K562 (cell line): Measurements from ENCODE around the gene ANKRD65. TPM values are rescaled to one million over a fixed set of nuclear protein-coding genes. Genes with fewer than 3 reads are reported as not detected.
A peak's percentile ranks its signal among the peaks of the same experiment; 100 is the strongest.

ENCODE experiments used
- CBFA2T3 ChIP-seq: fragments of 450-650 bp; IDR thresholded peaks from 2 replicates; pipeline ENCODE4 v1.6.1; 2017
- CC2D1A ChIP-seq: fragments of 450-650 bp; IDR thresholded peaks from 2 replicates; pipeline ENCODE4 v1.6.1; 2017; ENCODE audit warnings: mild to moderate bottlenecking
- CREBBP ChIP-seq: IDR thresholded peaks from one replicate; pipeline ENCODE4 v1.6.1; 2012; ENCODE audit warnings: low read depth, mild to moderate bottlenecking, control low read depth, inconsistent platforms, low read length
- EP300 ChIP-seq: IDR thresholded peaks from 2 replicates; pipeline ENCODE4 v1.6.1; 2012; ENCODE audit warnings: low read length, improper control_type of control experiment
- FOXM1 ChIP-seq, 2 experiments: fragments of 450-650 bp in 1 of 2; sonication (generic) in 1 of 2; formaldehyde crosslinking in 1 of 2; IDR thresholded peaks; 2 replicates each; pipeline versions ENCODE4 v1.6.1 to v1.9.0; 2017 to 2022; ENCODE audit warnings: low read depth in 2 of 2, mild to moderate bottlenecking in 2 of 2, missing genetic modification reagents in 1 of 2, moderate library complexity in 1 of 2
- FUS ChIP-seq: fragments of 200-400 bp; formaldehyde crosslinking; optimal IDR thresholded peaks from 2 replicates; pipeline ENCODE3; 2017; ENCODE audit warnings: low read depth, low read length
- IRF9 ChIP-seq: fragments of 450-650 bp; IDR thresholded peaks from 2 replicates; pipeline ENCODE4 v1.6.1; 2016; ENCODE audit warnings: missing biosample characterization, missing genetic modification characterization
- MEF2A ChIP-seq: IDR thresholded peaks from 2 replicates; pipeline ENCODE4 v1.6.1; 2011; ENCODE audit warnings: low read depth, mild to moderate bottlenecking, low read length, moderate library complexity; ENCODE audit not compliant: control insufficient read depth
- NCOA2 ChIP-seq, 2 experiments: fragments of 450-650 bp; IDR thresholded peaks; 2 replicates each; pipeline ENCODE4 v1.6.1; 2018; ENCODE audit warnings: mild to moderate bottlenecking in 2 of 2, moderate library complexity in 1 of 2; ENCODE audit not compliant: partially characterized antibody in 2 of 2
- PCBP1 ChIP-seq: fragments of 200-400 bp; formaldehyde crosslinking; IDR thresholded peaks from 2 replicates; pipeline ENCODE4 v1.6.1; 2018; ENCODE audit warnings: mild to moderate bottlenecking, low read depth, low read length; ENCODE audit not compliant: poor library complexity, severe bottlenecking
- POLR2AphosphoS5 ChIP-seq: IDR thresholded peaks from 2 replicates; pipeline ENCODE4 v1.6.1; 2011; ENCODE audit warnings: mild to moderate bottlenecking, low read depth, low read length, moderate library complexity; ENCODE audit not compliant: control insufficient read depth, insufficient read depth
- POU5F1 ChIP-seq: fragments of 150-350 bp; IDR thresholded peaks from 2 replicates; pipeline ENCODE4 v1.6.1; 2014; ENCODE audit warnings: borderline replicate concordance, low read length, low read depth, mild to moderate bottlenecking; ENCODE audit not compliant: partially characterized antibody
- RFX5 ChIP-seq: IDR thresholded peaks from 2 replicates; pipeline ENCODE4 v1.6.1; 2011; ENCODE audit warnings: low read depth, mild to moderate bottlenecking, improper control_type of control experiment, low read length
- SOX6 ChIP-seq: fragments of 450-650 bp; IDR thresholded peaks from 2 replicates; pipeline ENCODE4 v1.6.1; 2014; ENCODE audit warnings: mild to moderate bottlenecking
- SP1 ChIP-seq: sonication (generic); formaldehyde crosslinking; IDR thresholded peaks from 2 replicates; pipeline ENCODE4 v1.8.1; 2022; ENCODE audit warnings: mild to moderate bottlenecking, missing genetic modification reagents
- SREBF2 ChIP-seq: sonication (generic); formaldehyde crosslinking; IDR thresholded peaks from 2 replicates; pipeline ENCODE4 v1.4.0; 2020; ENCODE audit warnings: mild to moderate bottlenecking, missing genetic modification reagents
- TAF1 ChIP-seq: IDR thresholded peaks from 2 replicates; pipeline ENCODE4 v1.6.1; 2011; ENCODE audit warnings: mild to moderate bottlenecking, low read length, moderate library complexity; ENCODE audit not compliant: insufficient read depth, control insufficient read depth, severe bottlenecking; ENCODE audit errors: extremely low read depth
- TFAP4 ChIP-seq: sonication (generic); formaldehyde crosslinking; IDR thresholded peaks from 2 replicates; pipeline ENCODE4 v1.8.0; 2022; ENCODE audit warnings: missing genetic modification reagents, mild to moderate bottlenecking, moderate library complexity, borderline replicate concordance
- U2AF1 ChIP-seq: fragments of 200-400 bp; formaldehyde crosslinking; optimal IDR thresholded peaks from 2 replicates; pipeline ENCODE3; 2017; ENCODE audit warnings: mild to moderate bottlenecking, low read depth, low read length, moderate library complexity
- ZFP30 ChIP-seq: fragments of 250-450 bp; sonication (Bioruptor Pico); IDR thresholded peaks from 2 replicates; pipeline ENCODE4 v1.8.0; 2022; ENCODE audit warnings: moderate library complexity, mild to moderate bottlenecking, inconsistent platforms, borderline replicate concordance
- ZNF175 ChIP-seq: fragments of 200-800 bp; sonication (Bioruptor generic); IDR thresholded peaks from 2 replicates; pipeline ENCODE4 v1.6.1; 2016; ENCODE audit warnings: low read depth, mild to moderate bottlenecking, missing genetic modification characterization, missing compliant biosample characterization
- ZNF277 ChIP-seq: fragments of 250-450 bp; sonication (Bioruptor Pico); IDR thresholded peaks from 2 replicates; pipeline ENCODE4 v1.8.0; 2022; ENCODE audit warnings: inconsistent platforms, mild to moderate bottlenecking, moderate library complexity, borderline replicate concordance
- ZNF551 ChIP-seq: fragments of 250-450 bp; sonication (Bioruptor Pico); IDR thresholded peaks from 2 replicates; pipeline ENCODE4 v1.5.0; 2021; ENCODE audit warnings: mild to moderate bottlenecking, moderate library complexity
- ZNF644 ChIP-seq: fragments of 200-800 bp; sonication (Bioruptor generic); IDR thresholded peaks from 2 replicates; pipeline ENCODE4 v1.6.1; 2016; ENCODE audit warnings: low read depth, missing genetic modification characterization, missing compliant biosample characterization
- ZNF707 ChIP-seq: fragments of 250-450 bp; sonication (Bioruptor Pico); conservative IDR thresholded peaks from 2 replicates; pipeline ENCODE4 v1.8.0; 2022; ENCODE audit warnings: inconsistent platforms, mild to moderate bottlenecking, moderate library complexity
- polyA plus RNA-seq, 8 experiments: library from polyadenylated mRNA; depleted of rRNA in 4 of 8; stranded (reverse) in 5 of 8; unstranded in 3 of 8; fragments of >200 nt; fragmentation: Nextera tagmentation in 2 of 8; fragmentation: Illumina TruSeq in 1 of 8; extraction: Ambion mirVana in 2 of 8; extraction: Trizol in 1 of 8; gene quantifications; 2 replicates each; pipeline versions ENCODE4 v1.2.1 to v1.2.3, GENCODE V29; 2011 to 2014; ENCODE audit warnings: inconsistent platforms in 1 of 8, missing spikeins in 1 of 8
- total RNA-seq, 7 experiments: library from RNA; depleted of rRNA in 6 of 7; stranded (reverse); fragments of >200 nt in 6 of 7; fragmentation: Illumina TruSeq in 2 of 7; extraction: Trizol in 2 of 7; gene quantifications; 2 replicates each; pipeline versions ENCODE4 v1.2.1 to v1.2.3, GENCODE V29; 2011 to 2021; ENCODE audit warnings: low replicate concordance in 1 of 7

Gene ANKRD65
- total and polyA plus RNA-seq, 9 of the 15 experiments (the other 6 are each of a cell fraction or from before 2014, with no cell fraction given): not detected

- no peak for TF ChIP-seq IRF9
- no peak for TF ChIP-seq EP300
- TF ChIP-seq SP1 (CRISPR knock-in tag): peak; percentile 33; the same call in 1 of the 2 replicates
- no peak for TF ChIP-seq MEF2A
- TF ChIP-seq ZNF551 (CRISPR knock-in tag): no peak
- TF ChIP-seq POLR2AphosphoS5: no peak
- no peak for TF ChIP-seq NCOA2 (IDR thresholded peaks at IDR 0.05; ENCODE audit: partially characterized antibody in 2 of 2)
- no peak for TF ChIP-seq TAF1
- no peak for TF ChIP-seq ZFP30 (CRISPR knock-in tag)
- no peak; the same call in 1 of the 2 replicates for TF ChIP-seq CC2D1A
- TF ChIP-seq FOXM1 (IDR thresholded peaks at IDR 0.05; ENCODE audit: low read depth): no peak
- TF ChIP-seq FOXM1 (CRISPR knock-in tag; IDR thresholded peaks at IDR 0.05; ENCODE audit: low read depth): 0 out of 2 replicates have a peak, but pooled peaks have one; percentile 60
- TF ChIP-seq U2AF1: no peak
- TF ChIP-seq TFAP4 (CRISPR knock-in tag): peak; percentile 88
- TF ChIP-seq CREBBP: no peak
- no peak for TF ChIP-seq ZNF277 (CRISPR knock-in tag)
- TF ChIP-seq PCBP1: no peak
- no peak for TF ChIP-seq RFX5
- TF ChIP-seq ZNF175: no peak
- no peak for TF ChIP-seq ZNF707 (CRISPR knock-in tag)
- TF ChIP-seq CBFA2T3: no peak
- TF ChIP-seq ZNF644 (tag): no peak
- TF ChIP-seq SOX6: no peak
- TF ChIP-seq SREBF2 (CRISPR knock-in tag): no peak
- no peak for TF ChIP-seq POU5F1
- no peak for TF ChIP-seq FUS
These were observed 20.2 kb upstream of the ANKRD65 start (continued) for GRCh38 chr1:1441002-1441888.
